GM21423 (cell line): ENCODE data around the gene COPZ2.
"Not testable (repeated sequence)": the region's sequence is repeated elsewhere in the genome, so short reads cannot be mapped to it uniquely, and the experiment has no call there.

Experiments
- ATAC-seq: cut with Tn5 transposase; IDR thresholded peaks from one replicate; pipeline ENCODE4 v1.9.1; 2021; ENCODE audit warnings: mild to moderate bottlenecking, moderate library complexity; ENCODE audit not compliant: unreplicated experiment

The COPZ2 gene

DNA sequence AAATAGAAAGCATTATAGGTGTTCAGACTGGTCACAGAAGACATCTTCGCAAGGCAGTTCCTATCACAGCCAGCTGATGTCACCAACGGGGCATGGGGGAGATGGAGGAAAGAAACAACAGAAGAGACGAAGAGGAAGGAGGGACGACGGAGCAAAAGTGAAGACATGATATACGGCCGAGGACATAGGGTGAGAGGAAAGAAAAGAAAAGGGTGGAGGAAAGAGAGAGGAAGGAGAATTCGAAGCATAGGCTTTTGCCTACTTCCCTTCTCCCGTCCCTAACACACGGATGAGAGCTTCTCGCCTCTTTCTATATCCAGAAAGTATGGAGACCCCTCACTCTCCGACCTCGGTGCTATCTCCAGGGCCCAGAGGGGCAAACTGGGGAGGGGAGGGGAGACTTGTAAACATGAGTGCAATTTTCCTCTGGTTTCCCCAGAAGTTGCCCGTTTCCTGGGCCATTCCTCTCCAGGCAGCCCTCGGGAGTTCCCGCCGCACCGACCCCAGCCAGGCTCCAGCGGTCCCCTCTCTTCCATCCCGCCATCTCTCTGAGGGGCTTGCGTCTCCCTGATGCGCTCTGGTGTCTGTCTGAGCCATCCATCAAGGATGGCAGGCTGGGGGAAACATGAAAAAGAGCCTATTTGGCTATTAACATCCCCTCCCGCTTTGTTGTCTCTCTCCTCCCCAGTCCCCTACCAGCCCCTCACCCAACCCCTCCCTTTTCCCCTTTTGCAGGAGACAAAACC, 26.0 kb downstream of the COPZ2 start:
- no peak for ATAC-seq

DNA sequence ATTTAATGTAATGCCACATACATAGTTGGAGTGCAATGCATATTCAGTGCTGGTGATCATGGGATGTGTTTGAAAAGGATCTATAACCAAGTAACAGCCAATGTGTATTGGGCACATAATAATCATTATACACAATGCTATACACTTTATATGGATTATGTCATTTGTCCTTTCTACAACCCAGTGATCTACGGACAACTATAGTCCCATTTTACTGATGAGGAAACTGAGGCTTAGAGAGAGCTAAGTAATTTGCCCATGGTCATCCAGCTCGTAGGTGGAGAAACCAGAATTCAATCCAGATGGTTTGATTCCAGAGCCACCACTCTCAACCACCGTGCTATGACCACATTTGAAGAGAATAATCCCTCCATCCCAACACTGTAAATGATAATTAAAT, 27.4 kb downstream of the COPZ2 start:
- no peak for ATAC-seq

DNA sequence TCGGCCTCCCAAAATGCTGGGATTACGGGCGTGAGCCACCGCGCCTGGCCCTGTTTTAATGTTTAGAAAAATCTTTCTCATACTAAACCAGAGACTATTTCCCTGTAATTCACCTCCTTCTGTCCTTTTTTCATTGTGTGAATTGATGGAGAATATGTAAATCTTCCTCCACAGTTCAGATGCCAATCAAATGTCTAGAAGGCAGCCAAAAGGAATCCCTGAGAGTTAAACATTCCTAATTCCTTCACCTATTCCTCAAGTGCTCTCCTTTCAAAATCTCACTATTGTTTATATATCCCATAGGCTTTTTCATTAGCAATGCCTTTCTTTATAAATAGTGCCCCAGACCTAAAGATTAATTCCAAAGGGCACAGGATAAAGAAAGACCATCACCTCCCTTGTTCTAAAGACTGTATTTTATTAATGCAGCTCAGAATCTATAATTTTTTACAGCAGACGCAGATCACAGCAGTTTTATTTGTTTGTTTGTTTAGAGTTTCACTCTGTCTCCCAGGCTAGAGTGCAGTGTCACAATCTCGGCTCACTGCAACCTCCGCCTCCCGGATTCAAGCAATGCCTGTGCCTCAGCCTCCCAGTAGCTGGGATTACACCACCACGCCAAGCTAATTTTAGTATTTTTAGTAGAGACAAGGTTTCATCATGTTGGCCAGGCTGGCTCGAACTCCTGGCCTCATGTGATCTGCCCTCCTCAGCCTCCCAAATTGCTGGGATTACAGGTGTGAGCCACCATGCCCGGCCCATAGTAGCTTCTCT, 30.5 kb downstream of the COPZ2 start:
- ATAC-seq: no peak

DNA sequence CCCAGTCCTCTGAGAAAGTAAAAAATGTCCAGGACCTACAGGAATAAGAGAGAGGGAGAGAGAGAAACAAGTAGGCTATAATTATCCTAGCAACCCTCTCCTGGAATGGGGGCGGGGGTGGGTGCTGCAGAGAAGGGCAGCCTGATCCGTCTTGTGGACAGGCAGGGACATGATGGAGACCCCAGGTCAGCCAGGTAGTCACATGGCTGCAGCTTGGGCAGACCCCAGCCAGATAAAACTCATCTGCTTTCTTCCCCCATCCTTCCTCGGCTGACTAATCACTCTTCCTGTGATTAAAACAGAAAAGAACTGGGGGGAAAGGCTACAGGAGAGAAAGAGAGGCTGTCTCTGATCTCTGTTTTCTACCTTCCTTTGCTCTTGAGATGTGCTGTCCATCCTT, 32.6 kb downstream of the COPZ2 start:
- no peak for ATAC-seq

DNA sequence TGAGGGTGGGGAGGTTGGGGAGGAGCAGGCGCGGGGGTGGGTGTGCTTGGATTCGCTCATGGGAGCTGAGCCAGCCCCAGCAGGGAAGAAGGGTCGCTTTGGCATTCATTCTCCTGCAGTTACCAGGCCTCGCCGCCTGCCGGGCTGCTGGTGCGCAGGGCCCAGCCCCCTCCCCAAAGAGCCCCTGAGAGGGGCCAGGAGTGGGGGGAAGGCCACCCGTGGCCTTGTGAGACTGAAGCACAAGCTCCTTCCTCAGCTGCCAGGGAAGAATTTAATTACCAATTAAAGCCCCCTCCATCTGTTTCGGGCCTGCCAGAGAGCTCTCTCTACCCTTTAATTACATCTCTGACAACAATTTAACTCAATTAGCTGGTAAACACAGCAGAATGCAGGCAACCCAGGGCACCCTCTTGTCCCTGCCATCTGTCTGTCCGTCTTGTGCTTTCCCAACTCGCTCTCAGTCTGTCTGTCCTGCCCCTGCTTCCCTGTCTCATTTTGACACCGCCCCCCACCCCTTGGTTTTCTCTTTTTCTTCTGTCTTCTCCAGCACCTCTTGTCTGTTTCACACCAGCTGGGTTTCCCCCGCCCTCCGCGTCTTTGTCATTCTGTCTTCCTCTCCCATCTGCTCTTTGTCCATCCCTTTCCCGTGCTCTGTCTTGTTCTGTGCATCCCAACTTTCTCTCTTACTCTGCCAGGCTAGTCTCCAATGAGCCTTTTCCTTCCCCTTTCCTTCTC, 34.0 kb downstream of the COPZ2 start:
- ATAC-seq: no peak

DNA sequence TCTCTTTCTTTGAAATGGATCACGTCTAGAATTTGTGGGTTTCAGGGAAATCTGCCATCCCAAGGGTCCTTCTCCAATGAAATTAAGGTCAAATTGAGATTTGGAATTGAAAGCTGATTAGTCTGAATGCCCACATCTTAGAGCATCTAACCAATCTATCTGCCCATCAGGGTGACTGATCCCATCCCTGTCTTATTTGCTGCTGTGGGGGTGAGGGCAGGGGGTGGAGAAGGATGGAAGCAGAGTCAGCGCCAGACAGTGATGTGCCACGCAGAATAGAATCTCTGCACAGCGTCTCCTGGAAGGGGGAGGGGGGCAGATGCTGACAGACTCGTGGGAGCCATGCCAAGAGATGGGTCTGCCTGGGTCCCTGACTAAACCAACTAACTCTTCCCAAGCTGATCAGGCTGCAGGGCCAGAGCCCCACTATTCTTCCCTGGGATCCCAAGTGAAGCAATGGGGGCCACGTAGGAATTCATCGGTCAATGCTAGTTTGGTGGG, 34.6 kb downstream of the COPZ2 start:
- no peak for ATAC-seq

DNA sequence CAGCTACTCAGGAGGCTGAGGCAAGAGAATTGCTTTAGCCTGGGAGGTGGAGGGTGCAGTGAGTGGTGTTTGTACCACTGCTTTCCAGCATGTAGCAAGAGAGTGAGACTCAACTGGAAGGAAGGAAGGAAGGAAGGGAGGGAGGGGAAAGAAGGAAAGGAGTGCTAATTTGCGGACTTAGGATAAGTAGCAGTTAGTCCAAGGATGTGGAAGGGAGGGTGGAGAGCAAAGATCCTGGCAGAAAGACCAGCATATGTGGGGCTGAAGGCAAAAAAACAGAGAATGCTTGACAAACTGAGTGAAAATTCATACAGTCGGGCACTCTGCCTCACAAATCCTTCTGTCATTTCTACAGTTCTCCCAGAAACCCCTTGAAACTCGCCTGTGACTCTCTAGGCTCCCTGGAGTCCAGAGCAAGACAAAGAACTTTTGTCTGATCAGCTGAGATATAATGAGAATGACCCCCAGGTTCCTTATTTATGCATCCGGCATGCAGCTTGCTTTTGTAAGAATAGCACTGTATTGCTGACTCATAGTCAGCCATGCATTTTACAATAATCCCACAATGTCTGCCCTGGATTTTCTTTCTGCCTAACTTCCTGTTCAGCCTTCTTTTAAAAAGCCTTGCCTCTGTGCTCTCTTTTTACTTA, 35.2 kb downstream of the COPZ2 start:
- ATAC-seq: peak; percentile 64

DNA sequence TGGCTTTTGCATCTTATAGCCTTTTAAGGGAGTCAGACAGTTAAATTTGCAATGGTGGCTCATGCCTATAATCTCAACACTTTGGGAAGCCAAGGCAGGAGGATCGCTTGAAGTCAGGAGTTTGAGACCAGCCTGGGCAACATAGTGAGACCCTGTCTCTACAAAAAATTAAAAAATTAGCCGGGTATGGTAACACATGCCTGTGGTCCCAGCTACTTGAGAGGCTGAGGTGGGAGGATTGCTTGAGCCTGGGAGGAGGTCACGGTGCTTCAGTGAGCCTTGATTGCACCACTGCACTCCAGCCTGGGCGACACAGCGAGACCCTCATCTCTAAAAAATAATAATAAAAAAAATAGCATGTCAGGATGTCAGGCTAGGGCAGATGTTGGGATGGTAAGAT, 35.9 kb downstream of the COPZ2 start:
- not testable (repeated sequence) for ATAC-seq

DNA sequence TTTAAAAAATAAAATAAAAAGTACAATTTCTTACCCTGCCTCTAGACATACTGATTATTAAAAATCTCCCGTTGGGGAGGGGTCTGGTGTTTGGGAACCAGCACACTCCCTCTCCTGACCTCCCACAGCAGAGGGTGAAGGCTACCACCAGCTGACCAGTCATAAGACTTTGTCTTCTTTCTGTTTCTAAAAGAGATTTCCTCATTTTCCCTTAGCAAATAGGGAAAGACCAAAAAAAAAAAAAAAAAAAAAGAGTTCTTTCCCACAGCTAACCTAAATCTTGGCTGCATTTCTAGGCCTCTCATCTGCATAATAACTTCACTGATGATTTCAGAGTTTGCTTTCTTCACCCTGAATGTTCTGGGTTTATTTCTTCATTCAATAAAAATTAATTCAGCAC, 36.4 kb downstream of the COPZ2 start:
- ATAC-seq: no peak

DNA sequence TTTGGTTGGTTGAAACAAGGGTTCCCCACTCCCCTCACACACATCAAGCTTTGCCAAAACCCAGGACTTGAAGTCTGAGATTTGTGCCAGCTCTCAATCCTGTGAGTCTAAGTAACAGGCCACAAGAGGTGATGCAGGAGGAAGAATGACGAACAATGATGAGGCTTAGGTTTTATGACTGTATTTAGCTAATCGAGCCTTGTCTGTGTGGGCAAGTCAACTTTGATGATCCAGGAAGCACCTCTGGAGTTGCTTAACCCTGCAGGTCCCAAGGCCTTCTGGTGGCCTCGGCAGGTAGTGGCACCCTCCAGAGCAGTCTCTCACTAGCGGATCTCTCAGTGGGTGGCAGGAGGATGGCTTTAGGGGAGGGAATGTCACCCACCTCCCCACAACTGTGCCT, 38.0 kb downstream of the COPZ2 start:
- no peak for ATAC-seq

DNA sequence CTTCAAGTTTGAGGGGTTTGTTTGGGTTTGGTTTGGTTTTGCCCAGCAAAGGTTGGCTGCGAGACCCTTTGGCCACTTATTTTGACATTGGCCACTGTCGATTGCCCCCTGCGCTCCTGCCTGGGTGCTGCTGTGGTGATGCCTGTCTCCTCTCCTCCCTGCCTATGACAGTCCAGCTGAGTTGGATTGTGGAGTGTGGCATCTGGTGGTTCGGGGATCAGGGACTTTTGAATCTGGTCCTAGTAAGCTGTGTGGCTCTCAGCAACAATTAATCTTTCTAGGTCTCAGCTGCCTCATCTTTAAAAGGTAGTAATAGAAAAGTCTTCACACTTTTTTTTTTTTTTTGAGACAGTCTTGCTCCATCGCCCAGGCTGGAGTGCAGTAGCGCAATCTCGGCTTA, 39.6 kb downstream of the COPZ2 start:
- ATAC-seq: no peak

DNA sequence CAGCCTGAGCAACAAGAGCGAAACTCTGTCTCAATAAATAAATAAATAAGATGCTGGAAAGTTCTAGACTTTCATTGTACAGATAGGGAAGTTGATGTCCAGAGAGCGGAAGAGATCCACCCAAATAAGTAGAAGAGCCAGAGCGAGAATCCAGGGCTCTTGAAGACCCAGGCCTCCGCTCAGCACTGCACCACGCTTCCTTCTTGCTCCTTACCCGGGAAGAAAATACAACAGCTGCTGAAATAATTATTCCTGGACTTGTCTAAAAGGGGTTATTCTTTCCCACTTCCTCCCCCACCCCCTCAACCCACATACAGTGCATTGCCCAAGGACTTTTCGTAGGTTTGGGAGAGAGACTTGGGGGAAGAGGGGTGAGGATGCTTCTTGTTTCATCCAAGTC, 40.0 kb downstream of the COPZ2 start:
- ATAC-seq: no peak

DNA sequence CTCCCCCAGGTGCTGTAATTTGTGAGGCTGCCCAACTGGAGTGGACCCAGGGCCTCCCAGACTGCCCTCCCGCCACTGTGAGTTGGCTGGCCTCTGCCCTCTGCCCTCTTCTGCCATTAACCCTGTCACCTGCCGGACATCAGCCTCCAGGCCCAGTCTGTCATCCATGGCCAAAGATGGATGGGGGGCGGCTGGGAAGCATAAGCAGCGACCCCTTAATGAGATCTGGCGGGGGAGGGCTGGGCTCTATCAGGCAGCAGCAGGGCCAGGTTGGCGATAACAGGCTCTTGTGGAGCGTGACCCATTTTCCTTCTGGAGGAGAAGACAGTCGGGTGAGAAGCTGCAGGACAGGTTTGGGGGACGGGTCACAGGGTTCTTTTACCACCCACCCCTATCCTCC, 41.4 kb downstream of the COPZ2 start:
- ATAC-seq: no peak

DNA sequence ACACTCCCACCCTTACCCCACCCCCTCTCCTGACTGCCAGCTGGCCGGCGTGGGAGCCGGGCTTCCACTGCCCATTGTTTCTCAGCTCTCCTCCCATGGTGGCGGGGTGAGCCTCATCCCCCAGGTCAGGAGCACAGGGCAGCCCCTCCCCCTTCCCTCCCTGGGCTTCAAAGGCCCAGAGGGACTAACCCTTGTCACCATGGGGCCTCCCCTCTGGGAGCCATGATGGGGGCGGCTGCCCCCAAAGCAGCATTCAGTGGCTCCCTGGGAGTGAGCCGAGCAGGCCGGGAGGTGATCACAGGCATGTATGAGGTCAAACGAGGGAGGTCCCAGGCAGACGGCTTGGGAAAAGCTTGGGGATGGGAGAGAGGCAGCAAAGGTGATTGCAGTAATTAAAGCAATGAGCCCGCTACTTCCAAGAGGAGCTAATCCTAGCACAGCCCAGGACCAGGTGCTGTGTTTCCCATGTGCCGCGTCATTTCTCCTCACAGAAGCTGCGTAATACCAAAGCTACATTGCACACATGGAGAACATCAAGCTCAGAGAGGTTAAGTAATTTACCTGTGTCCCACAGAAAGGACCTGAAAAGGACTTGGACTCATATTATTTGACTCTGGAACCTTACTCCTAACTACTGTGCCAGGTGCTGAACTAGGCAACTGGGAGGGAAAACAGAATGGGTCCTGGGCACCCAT, 42.2 kb downstream of the COPZ2 start:
- ATAC-seq: no peak

DNA sequence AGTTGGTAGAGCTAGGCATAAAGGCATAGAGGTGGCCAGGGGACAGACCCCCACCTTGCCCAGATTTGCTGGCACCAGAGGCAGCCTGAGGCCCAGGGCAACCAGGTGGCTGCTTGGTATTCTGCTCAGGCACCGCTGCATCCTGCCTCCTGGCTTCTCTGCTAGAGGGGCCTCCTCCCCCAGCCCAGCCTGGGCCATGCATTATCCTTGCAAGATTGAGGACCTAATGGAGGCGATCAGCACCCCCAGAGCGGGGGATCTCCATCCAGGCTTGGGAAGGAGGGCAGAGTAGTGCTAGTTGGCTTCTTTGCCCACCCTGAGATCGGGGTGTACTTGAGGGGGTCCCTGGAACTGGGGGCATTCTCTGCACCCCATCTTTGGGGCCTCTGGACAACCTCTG, 42.9 kb downstream of the COPZ2 start:
- no peak for ATAC-seq

DNA sequence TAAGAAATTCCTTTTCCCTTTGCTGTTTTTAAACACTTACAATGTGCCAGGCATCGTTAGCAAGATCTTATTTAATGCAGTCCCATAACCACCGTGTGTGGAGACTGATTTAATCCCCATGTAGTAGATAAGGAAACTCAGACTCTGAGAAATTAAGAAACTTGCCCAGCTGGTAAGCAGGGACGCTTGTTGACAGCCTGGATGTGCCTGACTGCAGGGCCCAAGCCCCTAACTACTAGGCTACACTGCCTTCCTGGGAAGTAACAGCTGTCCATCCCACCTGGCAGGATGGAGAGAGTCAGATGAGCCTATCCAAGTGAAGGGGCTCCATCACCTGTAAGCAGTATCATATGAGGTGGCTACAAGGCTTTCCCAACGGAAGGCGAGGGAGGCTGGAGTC, 43.6 kb downstream of the COPZ2 start:
- no peak for ATAC-seq

DNA sequence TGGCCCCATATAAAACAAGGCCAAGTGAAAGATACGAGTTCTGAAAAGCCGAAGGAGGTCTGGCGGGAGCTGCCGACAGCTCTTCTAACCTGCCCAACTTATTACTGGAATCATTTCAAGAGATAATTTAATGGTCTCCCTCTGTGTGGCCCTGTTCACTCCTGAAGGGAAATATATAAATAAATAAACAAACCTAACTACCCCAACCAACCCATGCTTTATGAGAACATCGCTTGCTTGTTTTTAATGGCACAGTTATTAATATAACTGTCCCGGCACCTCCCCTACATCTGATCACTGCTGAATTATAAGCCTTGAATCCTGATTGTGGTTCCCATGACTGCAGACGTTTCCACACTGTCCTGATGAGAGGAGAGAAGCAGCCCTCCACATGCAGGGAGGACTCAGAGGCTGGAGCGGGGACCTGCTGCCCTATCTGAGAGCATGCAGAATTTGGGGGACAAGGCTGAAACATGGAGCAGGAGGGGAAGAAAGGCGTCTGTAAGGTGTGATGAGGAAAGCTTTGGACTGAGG, 44.5 kb downstream of the COPZ2 start:
- ATAC-seq: no peak

DNA sequence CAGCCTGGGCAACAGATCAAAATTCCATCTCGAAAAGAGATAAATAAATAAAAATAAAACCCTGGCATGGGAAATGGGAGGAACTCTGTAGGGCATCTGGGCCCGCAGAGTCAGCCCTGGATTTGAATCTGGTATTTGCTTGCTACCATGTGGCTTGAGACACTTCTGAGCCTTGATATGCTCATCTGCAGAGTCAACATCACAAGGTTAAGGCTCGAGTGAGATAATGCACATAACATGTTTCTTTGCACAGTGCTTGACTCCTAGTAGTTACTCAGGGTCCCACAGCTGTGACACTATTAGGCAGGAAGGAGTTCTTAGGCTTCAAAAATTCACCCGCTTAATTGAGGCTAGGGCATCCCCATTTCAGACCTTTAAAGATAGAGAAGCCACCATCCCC, 45.4 kb downstream of the COPZ2 start:
- no peak for ATAC-seq

DNA sequence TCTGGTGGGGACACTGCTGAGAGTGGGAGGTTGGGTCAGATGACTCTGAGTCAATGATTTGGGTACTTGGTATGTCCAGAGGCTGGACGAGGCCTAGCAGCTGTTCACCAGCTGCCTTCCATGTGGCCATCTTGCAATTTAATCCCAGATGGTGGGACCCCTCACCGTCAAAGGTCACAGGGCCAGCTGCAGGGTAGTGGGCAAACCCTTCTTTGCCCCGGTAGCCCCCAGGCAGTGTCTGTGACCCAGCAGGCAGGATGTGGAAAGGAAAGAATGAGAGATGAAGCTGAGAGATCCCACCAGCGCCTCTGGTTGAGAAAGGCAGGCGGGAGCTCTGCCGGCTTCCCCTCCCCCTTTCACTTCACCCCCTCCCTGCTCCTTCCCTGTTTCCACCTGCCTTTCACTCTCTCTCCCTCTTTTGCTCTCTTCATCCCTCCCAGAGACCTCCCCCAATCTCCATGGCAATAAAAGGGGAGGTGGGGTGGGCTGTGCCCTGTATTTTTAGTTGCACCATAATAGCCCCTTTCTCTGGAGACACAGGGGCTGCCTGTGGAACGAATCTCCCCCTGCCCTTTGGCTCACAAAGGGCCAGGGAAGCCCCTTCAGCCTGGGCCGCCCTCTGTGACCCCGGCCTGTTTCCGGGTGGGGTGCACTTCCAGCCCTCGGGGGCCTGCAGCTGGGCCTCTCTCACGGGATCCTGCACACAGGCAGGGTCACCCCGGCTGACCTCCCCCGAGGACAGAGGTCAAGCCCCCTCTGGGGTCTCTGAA, 46.5 kb downstream of the COPZ2 start:
- no peak for ATAC-seq

DNA sequence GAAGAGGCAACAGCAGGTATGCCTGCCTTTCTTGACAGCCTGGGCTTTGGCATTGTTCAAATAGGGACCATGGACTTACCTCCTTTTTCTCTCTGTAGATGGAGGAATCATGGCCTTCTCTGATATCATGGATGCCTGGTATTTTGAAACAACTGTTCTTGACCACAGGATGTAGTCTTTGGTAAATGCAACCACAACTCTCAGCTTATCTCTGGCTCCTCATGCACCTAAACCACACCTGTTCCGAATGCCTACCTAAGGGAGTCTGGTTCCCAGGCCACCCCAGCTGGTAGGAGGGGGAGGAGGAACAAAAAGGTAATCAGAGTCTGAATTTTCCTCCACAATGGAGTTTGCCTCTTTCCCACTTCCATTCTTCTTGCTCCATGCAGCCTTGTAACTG, 47.9 kb downstream of the COPZ2 start:
- no peak for ATAC-seq
